Measurements from ENCODE around the gene TRAP1. TPM values are rescaled to one million over a fixed set of nuclear protein-coding genes. Genes with fewer than 3 reads are reported as not detected.

TRAP1 gene
- total RNA-seq, 1 donor from 2014 or later: 97.3 TPM

DNA sequence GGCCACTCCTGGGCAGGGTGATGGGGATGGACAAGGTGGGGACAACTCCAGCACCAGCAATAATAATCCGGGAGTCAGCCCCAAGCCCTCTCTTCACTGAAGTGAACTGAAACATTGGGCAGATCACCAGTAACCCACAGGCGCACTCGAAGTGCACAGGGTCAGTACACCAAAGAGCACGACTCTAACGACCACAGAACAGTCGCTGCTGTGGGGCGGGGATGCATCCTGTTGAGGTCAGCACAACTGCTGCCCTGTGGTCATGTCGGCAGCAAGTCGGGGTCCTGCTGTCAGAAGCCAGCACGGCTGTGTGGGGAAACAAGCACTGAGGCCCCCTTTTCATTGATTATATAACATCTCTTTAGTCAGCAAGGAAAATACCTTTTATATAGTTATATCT, 48.2 kb downstream of the TRAP1 start:
- Mint-ChIP-seq H3K9me3 (ENCODE audit: unreplicated experiment) (peaks cover 6% of the 10 kb centered on the region), H3K4me1 (ENCODE audit: low read depth, unreplicated experiment) (peaks cover 1% of the 10 kb centered on the region), H3K27me3 (ENCODE audit: unreplicated experiment) (peaks cover 3% of the 10 kb centered on the region), H3K4me3 (ENCODE audit: unreplicated experiment) (no peak overlapping the region), H3K27ac (ENCODE audit: unreplicated experiment) (no peak overlapping the region), H3K36me3 (ENCODE audit: unreplicated experiment) (no peaks in the 10 kb centered on the region)
- no peak for DNase-seq
- TF ChIP-seq, protein P1, sequence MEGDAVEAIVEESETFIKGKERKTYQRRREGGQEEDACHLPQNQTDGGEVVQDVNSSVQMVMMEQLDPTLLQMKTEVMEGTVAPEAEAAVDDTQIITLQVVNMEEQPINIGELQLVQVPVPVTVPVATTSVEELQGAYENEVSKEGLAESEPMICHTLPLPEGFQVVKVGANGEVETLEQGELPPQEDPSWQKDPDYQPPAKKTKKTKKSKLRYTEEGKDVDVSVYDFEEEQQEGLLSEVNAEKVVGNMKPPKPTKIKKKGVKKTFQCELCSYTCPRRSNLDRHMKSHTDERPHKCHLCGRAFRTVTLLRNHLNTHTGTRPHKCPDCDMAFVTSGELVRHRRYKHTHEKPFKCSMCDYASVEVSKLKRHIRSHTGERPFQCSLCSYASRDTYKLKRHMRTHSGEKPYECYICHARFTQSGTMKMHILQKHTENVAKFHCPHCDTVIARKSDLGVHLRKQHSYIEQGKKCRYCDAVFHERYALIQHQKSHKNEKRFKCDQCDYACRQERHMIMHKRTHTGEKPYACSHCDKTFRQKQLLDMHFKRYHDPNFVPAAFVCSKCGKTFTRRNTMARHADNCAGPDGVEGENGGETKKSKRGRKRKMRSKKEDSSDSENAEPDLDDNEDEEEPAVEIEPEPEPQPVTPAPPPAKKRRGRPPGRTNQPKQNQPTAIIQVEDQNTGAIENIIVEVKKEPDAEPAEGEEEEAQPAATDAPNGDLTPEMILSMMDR (IDR thresholded peaks at IDR 0.05; ENCODE audit: partially characterized antibody, unreplicated experiment): no peak

DNA sequence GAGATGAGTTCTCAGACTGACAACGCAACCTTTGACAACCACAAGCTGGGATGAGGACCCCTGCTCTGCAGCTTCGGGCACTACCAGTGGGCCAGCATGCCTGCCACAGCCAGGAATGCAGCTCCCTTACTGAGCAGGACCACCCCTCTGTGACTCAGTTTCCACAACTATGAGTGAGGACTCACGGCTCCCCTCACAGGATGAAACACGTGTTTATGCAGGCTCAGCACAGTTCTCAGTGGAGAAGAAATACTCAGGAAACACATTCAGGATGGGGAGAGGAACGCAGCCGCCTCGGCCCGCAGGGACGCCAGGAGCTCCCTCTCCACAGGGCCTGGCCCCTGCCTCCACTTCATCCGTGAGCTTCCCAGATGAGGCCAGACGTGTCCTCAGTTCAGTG, 48.7 kb downstream of the TRAP1 start:
- Mint-ChIP-seq H3K36me3 (ENCODE audit: unreplicated experiment) (no peaks in the 10 kb centered on the region), H3K4me1 (ENCODE audit: low read depth, unreplicated experiment) (peaks cover 1% of the 10 kb centered on the region), H3K27me3 (ENCODE audit: unreplicated experiment) (peaks cover 3% of the 10 kb centered on the region), H3K4me3 (ENCODE audit: unreplicated experiment) (no peak overlapping the region), H3K27ac (ENCODE audit: unreplicated experiment) (no peak overlapping the region), H3K9me3 (ENCODE audit: unreplicated experiment) (peaks cover 6% of the 10 kb centered on the region)
- TF ChIP-seq, protein P1 (IDR thresholded peaks at IDR 0.05; ENCODE audit: partially characterized antibody, unreplicated experiment): no peak
- DNase-seq: no peak

DNA sequence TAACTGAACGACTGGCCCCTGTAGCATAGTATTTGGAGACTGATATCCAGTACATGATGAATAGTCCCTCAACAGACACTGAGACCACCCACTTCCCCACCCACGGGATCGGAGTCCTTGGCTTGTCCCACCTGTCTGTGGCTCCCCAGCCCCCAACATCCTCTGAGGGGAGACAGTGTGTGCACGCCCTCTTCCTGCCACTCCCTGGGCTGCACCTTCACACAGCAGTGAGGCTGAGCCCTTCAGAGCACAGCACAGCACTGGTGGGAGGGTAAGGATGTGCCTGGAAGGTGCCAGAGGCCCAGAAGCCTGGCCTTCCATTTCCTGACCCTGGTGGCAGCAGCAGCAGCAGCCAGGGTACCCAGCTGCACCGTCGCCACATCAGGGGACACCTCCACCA, 51.8 kb downstream of the TRAP1 start:
- H3K4me3 Mint-ChIP-seq (ENCODE audit: unreplicated experiment): no peak overlapping the region
- peaks cover 2% of the 10 kb centered on the region for H3K27me3 Mint-ChIP-seq (ENCODE audit: unreplicated experiment)
- no peak overlapping the region for H3K27ac Mint-ChIP-seq (ENCODE audit: unreplicated experiment)
- H3K36me3 Mint-ChIP-seq (ENCODE audit: unreplicated experiment): no peaks in the 10 kb centered on the region
- H3K9me3 Mint-ChIP-seq (ENCODE audit: unreplicated experiment): peaks cover 6% of the 10 kb centered on the region
- no peak for DNase-seq
- H3K4me1 Mint-ChIP-seq (ENCODE audit: low read depth, unreplicated experiment): peaks cover 1% of the 10 kb centered on the region
- TF ChIP-seq, protein P1 (IDR thresholded peaks at IDR 0.05; ENCODE audit: partially characterized antibody, unreplicated experiment): no peak

DNA sequence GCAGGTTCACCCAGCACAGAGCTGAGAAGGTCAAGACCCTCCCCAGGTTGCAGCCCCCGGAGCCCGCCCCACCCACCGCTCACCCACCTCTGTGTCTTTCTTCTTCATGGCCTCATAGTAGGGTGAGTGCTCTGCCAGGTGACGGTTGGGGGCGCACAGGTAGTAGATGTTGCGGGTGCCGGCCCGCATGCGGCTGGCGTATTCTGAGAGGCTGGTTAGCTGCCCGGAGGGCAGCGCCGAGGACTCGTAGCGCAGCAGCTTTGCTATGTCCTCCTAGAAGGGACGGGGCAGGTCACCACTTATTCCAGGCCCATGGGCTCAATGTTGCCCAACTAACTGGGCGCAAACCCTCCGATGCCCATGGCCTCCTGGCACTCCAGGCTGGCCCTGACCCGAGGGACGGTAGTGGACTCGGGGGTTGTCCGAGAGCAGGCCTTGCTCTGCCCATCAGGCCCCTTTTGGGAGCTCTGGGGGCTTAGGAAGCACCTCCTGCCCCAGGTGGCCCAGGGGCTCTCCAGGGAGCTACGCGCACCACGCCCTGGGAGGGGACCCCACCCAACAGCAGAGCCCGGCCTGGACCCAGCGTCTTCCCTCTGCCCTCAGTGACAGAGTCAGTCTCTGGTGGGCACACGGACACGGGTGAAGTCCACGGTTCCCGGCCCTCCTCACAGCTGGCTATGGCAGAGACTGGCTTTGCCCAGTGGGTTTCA, 53.0 kb downstream of the TRAP1 start:
- TF ChIP-seq, protein P1 (IDR thresholded peaks at IDR 0.05; ENCODE audit: partially characterized antibody, unreplicated experiment): no peak
- DNase-seq: no peak
- H3K27ac Mint-ChIP-seq (ENCODE audit: unreplicated experiment): no peak overlapping the region
- H3K36me3 Mint-ChIP-seq (ENCODE audit: unreplicated experiment): no peaks in the 10 kb centered on the region
- H3K4me3 Mint-ChIP-seq (ENCODE audit: unreplicated experiment): no peak overlapping the region
- H3K27me3 Mint-ChIP-seq (ENCODE audit: unreplicated experiment): peaks cover 5% of the 10 kb centered on the region
- peaks cover 4% of the 10 kb centered on the region for H3K9me3 Mint-ChIP-seq (ENCODE audit: unreplicated experiment)
- H3K4me1 Mint-ChIP-seq (ENCODE audit: low read depth, unreplicated experiment): peaks cover 1% of the 10 kb centered on the region

DNA sequence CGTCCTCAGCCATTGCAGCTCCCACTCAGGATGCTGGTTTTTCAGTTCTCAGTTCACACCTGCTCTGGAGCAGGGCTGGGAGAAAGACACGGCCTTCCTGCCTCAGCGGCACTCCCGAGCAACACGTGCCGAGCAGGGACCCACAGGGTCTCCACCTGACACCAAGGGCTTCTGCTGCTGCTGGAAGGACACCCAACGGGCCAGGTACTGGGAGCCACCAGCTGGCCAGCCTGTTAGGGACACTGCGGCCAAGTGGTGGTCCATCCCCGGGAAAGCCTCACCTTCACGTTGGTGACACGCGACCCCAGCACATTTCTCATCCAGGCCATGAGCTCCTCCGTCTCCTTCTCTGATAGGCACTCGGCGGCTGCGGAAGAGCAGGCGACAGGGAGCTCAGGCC, 54.7 kb downstream of the TRAP1 start:
- H3K27ac Mint-ChIP-seq (ENCODE audit: unreplicated experiment): no peak overlapping the region
- peaks cover 1% of the 10 kb centered on the region for H3K4me1 Mint-ChIP-seq (ENCODE audit: low read depth, unreplicated experiment)
- no peak for DNase-seq
- TF ChIP-seq, protein P1 (IDR thresholded peaks at IDR 0.05; ENCODE audit: partially characterized antibody, unreplicated experiment): no peak
- H3K36me3 Mint-ChIP-seq (ENCODE audit: unreplicated experiment): no peaks in the 10 kb centered on the region
- peaks cover 6% of the 10 kb centered on the region for H3K27me3 Mint-ChIP-seq (ENCODE audit: unreplicated experiment)
- peaks cover 4% of the 10 kb centered on the region for H3K9me3 Mint-ChIP-seq (ENCODE audit: unreplicated experiment)
- H3K4me3 Mint-ChIP-seq (ENCODE audit: unreplicated experiment): no peak overlapping the region
